Osteocyte (in vitro differentiated cells): ENCODE results near the gene CD82. TPM values are rescaled to one million over a fixed set of nuclear protein-coding genes. Genes with fewer than 3 reads are reported as not detected.

Experiments used
- DNase-seq: peaks from one replicate; pipeline ENCODE4 v3.0.0; 2021; ENCODE audit warnings: mixed read lengths; ENCODE audit not compliant: unreplicated experiment; ENCODE audit errors: extremely low spot score
- H3K27ac Mint-ChIP-seq: one replicate; pipeline ENCODE4 v1.8.0; 2021; ENCODE audit warnings: mild to moderate bottlenecking, mixed read lengths; ENCODE audit not compliant: unreplicated experiment
- H3K27me3 Mint-ChIP-seq: one replicate; pipeline ENCODE4 v1.8.0; 2021; ENCODE audit warnings: mixed read lengths; ENCODE audit not compliant: unreplicated experiment
- H3K36me3 Mint-ChIP-seq: one replicate; pipeline ENCODE4 v1.8.0; 2021; ENCODE audit warnings: mixed read lengths; ENCODE audit not compliant: unreplicated experiment
- H3K4me1 Mint-ChIP-seq: one replicate; pipeline ENCODE4 v1.8.0; 2021; ENCODE audit warnings: mixed read lengths; ENCODE audit not compliant: unreplicated experiment
- H3K4me3 Mint-ChIP-seq: one replicate; pipeline ENCODE4 v1.8.0; 2021; ENCODE audit warnings: mild to moderate bottlenecking, moderate library complexity, mixed read lengths; ENCODE audit not compliant: unreplicated experiment
- H3K9me3 Mint-ChIP-seq: one replicate; pipeline ENCODE4 v1.8.0; 2021; ENCODE audit warnings: mixed read lengths; ENCODE audit not compliant: unreplicated experiment
- total RNA-seq: library from RNA; stranded (reverse); gene quantifications from 2 replicates; pipeline ENCODE4 v1.2.1, GENCODE V29; 2021
- TF ChIP-seq, protein P1 (sequence below): fragments of 200-600 bp; sonication (generic); IDR thresholded peaks from 2 replicates; pipeline ENCODE4 v1.5.0; 2021; ENCODE audit warnings: antibody characterized with exemption, mild to moderate bottlenecking, moderate library complexity

CD82 gene
- total RNA-seq, 1 donor from 2014 or later, result 34.6 TPM

DNA sequence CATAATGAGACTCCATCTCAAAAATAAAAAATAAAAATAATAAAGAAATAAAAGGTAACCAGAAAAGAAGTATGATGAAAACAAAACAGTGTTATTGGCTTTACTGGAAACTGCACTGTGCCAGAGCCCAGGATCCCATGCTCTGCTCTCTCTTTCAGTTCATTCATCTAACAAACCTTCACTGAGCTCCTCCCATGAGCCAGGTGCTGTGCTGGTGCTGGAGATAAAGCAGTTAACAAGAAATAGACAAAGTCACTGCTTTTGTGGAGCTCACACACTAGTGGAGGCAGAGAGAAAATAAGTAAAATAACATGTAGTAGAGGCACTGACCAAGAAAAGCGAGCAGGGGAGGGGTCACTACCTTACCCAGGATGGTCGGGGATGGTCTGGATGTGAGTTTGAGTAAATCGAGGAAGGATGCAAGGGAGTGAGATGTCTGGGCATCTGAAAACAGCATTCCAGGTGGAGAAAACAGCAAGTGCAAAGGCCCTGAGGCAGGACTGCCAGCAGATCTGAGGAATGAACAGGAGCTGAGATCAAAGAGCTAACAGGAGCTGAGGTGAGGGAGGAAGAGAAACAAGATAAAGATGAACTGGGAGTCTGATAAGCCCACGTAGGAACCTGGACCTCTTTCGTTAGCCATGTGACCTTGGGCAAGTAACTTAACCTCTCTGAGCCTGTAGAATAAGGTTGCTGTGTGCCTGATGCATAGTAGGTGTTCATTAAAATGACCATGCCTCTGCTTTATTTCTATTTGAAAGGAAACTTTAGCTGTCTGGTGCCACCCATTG is 31.3 kb upstream of the CD82 start:
- H3K27ac Mint-ChIP-seq, result no peak overlapping the region
- H3K4me1 Mint-ChIP-seq, result peaks cover 1% of the 10 kb centered on the region
- no peaks in the 10 kb centered on the region for H3K9me3 Mint-ChIP-seq
- H3K36me3 Mint-ChIP-seq, result no peaks in the 10 kb centered on the region
- DNase-seq, result no peak
- TF ChIP-seq, protein P1, sequence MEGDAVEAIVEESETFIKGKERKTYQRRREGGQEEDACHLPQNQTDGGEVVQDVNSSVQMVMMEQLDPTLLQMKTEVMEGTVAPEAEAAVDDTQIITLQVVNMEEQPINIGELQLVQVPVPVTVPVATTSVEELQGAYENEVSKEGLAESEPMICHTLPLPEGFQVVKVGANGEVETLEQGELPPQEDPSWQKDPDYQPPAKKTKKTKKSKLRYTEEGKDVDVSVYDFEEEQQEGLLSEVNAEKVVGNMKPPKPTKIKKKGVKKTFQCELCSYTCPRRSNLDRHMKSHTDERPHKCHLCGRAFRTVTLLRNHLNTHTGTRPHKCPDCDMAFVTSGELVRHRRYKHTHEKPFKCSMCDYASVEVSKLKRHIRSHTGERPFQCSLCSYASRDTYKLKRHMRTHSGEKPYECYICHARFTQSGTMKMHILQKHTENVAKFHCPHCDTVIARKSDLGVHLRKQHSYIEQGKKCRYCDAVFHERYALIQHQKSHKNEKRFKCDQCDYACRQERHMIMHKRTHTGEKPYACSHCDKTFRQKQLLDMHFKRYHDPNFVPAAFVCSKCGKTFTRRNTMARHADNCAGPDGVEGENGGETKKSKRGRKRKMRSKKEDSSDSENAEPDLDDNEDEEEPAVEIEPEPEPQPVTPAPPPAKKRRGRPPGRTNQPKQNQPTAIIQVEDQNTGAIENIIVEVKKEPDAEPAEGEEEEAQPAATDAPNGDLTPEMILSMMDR, result no peak
- H3K27me3 Mint-ChIP-seq, result peaks cover 18% of the 10 kb centered on the region
- H3K4me3 Mint-ChIP-seq, result no peak overlapping the region

- Mint-ChIP-seq H3K9me3 (no peaks in the 10 kb centered on the region), H3K4me3 (no peak overlapping the region), H3K36me3 (no peaks in the 10 kb centered on the region), H3K4me1 (no peaks in the 10 kb centered on the region), H3K27me3 (peaks cover 14% of the 10 kb centered on the region), H3K27ac (no peak overlapping the region)
- TF ChIP-seq, protein P1, result no peak
- DNase-seq, result no peak
Observed at GRCh38 chr11:44535191-44535980, 30.1 kb upstream of the CD82 start.

DNA sequence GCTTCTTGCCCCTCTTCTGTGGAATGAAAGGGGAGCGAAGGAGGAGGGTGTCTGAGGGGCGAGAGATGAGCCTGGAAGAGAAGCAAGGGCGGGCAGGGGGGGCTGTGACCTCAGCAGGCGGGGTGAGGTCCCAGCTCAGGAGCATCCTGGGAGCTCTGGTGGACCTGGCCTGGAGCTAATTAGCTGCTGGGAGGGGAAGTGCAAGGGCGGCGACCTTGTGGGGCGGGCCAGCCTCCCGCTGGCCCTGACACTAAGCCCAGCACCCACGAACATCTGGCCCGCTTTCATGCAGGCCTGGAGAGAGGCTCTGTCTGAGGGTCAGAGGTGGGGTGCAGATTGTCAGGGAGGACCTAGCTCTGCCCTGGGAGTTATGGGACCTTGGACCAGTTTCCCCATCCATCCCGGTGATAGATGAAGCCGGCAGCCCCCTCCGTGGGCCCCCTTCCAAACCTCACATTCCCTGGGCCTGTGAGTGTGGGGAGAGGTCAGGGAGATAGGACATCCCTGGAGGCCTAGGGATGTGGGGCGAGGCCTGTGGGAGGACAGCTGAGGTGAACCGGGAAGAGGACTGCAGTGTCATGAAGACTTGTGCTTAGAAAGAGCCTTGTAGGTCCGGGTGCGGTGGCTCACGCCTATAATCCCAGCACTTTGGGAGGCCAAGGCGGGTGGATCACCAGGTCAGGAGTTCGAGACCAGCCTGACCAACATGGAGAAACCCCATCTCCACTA is 28.5 kb upstream of the CD82 start:
- Mint-ChIP-seq H3K27ac (no peak overlapping the region), H3K4me1 (no peaks in the 10 kb centered on the region), H3K36me3 (no peaks in the 10 kb centered on the region), H3K4me3 (no peak overlapping the region), H3K9me3 (no peaks in the 10 kb centered on the region), H3K27me3 (peaks cover 14% of the 10 kb centered on the region)
- DNase-seq, result no peak
- TF ChIP-seq, protein P1, result no peak

GRCh38 chr11:44537679-44538078 is 27.8 kb upstream of the CD82 start:
- H3K27ac Mint-ChIP-seq, result no peak overlapping the region
- DNase-seq, result no peak

More at GRCh38 chr11:44537679-44538078, 27.8 kb upstream of the CD82 start:
- TF ChIP-seq, protein P1, result no peak
- Mint-ChIP-seq H3K27me3 (peaks cover 14% of the 10 kb centered on the region), H3K4me3 (no peak overlapping the region), H3K36me3 (no peaks in the 10 kb centered on the region), H3K9me3 (no peaks in the 10 kb centered on the region), H3K4me1 (no peaks in the 10 kb centered on the region)
